Measurements from ENCODE around the gene UBE2U. TPM values are rescaled to one million over a fixed set of nuclear protein-coding genes. Genes with fewer than 3 reads are reported as not detected.

Gene UBE2U, protein sequence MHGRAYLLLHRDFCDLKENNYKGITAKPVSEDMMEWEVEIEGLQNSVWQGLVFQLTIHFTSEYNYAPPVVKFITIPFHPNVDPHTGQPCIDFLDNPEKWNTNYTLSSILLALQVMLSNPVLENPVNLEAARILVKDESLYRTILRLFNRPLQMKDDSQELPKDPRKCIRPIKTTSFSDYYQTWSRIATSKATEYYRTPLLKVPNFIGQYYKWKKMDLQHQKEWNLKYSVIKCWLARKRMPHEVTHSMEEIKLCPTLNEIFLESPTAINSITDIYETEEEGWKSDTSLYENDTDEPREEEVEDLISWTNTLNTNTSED
- not detected for total RNA-seq

GRCh38 chr1:64203420-64203819, at the start of gene UBE2U:
Gene UBE2U, plus strand, starts transcription at chr1:64203623. Its CDS starts 428 bp downstream, at chr1:64204051.
- Mint-ChIP-seq H3K4me1 (ENCODE audit: low read depth) (no peaks in the 10 kb centered on the region), H3K4me3 (no peak within 1 kb of the TSS), H3K27me3 (ENCODE audit: low read depth) (peaks cover 14% of the 10 kb centered on the region), H3K36me3 (ENCODE audit: insufficient read depth) (no peaks in the 10 kb centered on the region), H3K9me3 (no peaks in the 10 kb centered on the region)
- ATAC-seq (no peak), DNase-seq (no peak)

DNA sequence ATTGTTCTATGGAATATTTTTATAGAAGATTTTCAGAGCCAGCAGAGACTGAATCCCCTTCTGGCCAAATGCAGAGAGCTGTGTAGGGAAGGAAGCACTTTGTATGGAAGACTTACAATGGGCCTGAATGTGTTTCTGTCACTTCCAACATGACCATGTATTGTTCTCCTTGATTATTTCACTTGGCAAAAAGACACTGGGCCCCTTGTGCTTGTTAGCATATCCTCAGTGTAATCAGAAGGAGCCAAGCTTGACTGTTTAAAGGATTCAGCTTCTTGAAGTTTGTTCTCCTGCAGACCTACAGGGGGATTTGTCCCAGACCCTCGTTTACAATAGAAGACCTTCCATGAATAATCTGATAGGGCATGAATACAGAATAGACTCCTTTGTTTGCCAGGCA, 48.1 kb upstream of the UBE2U start:
- Mint-ChIP-seq H3K4me1 (ENCODE audit: low read depth) (no peaks in the 10 kb centered on the region), H3K27me3 (ENCODE audit: low read depth) (peaks cover 8% of the 10 kb centered on the region), H3K36me3 (ENCODE audit: insufficient read depth) (no peaks in the 10 kb centered on the region), H3K4me3 (no peak overlapping the region), H3K9me3 (no peaks in the 10 kb centered on the region)
- no peak for ATAC-seq
- DNase-seq = no peak

- ATAC-seq (no peak), DNase-seq (no peak)
- Mint-ChIP-seq H3K27me3 (ENCODE audit: low read depth) (peaks cover 4% of the 10 kb centered on the region), H3K36me3 (ENCODE audit: insufficient read depth) (no peaks in the 10 kb centered on the region), H3K4me1 (ENCODE audit: low read depth) (no peaks in the 10 kb centered on the region), H3K4me3 (no peak overlapping the region), H3K9me3 (no peaks in the 10 kb centered on the region)
These were observed 42.0 kb upstream of the UBE2U start for GRCh38 chr1:64161357-64161941.

DNA sequence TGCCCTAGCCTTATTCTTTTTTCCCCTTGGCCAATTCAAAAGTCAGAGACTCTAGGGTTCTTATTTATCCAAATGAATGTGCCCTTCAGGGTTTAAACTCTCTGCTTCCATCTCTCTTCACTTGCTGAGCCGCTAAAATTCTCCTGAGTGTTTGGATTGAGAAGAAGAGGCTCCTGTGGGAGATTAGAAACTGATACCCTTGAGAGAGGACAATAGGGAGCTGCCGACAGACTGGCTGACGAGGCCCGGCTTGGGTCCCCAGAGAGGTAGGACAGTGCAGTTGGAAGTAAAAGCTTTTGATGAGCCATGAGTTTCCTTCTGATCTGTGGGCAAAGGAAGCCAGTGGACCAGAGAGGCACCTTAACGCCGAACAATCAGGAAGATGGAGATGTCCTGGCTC, 41.3 kb upstream of the UBE2U start:
- H3K36me3 Mint-ChIP-seq (ENCODE audit: insufficient read depth) = no peaks in the 10 kb centered on the region
- H3K9me3 Mint-ChIP-seq = no peaks in the 10 kb centered on the region
- ATAC-seq (no peak), DNase-seq (no peak)
- H3K4me1 Mint-ChIP-seq (ENCODE audit: low read depth) = no peaks in the 10 kb centered on the region
- H3K4me3 Mint-ChIP-seq = no peak overlapping the region
- peaks cover 4% of the 10 kb centered on the region for H3K27me3 Mint-ChIP-seq (ENCODE audit: low read depth)

DNA sequence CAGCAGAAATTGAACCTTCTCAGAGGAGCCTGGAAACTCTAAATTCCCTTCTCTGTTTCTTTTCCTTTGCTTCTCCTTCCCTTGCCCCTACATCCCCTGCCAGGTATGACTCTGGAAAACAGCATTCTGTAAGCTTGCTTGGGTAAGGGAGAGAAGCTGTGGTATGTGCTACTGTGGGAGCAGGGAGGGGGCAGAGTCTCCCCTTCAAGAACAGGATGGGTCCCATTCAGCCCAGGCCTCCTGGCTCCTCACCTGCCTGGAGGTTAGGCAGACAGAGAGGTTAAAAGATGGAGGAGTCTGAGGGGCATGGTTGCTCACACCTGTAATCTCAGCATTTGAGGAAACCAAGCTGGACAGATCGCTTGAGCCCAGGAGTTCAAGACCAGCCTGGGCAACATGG, 40.6 kb upstream of the UBE2U start:
- Mint-ChIP-seq H3K4me1 (ENCODE audit: low read depth) (no peaks in the 10 kb centered on the region), H3K4me3 (no peak overlapping the region), H3K9me3 (no peaks in the 10 kb centered on the region), H3K36me3 (ENCODE audit: insufficient read depth) (no peaks in the 10 kb centered on the region), H3K27me3 (ENCODE audit: low read depth) (peaks cover 2% of the 10 kb centered on the region)
- ATAC-seq (no peak), DNase-seq (no peak)

DNA sequence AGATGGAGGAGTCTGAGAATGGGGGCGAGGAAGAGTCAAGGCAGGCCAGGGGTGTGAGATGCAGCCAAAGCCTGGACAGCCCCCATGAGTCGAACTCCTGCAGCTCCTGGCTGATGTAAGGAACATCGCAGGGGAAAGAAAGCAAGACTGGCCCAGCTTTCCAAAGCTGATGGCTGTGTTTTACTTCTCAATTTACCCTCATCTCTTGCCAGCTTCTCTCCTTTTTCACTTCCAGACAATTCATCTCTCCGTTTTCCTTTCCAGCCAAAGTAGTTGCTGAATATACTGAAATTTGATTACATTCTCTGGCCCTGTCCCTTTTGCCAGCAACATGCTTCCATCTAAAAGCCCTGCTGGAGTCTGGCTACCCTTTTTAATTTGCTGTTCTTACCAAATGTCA, 40.0 kb upstream of the UBE2U start:
- H3K4me3 Mint-ChIP-seq = no peak overlapping the region
- no peaks in the 10 kb centered on the region for H3K4me1 Mint-ChIP-seq (ENCODE audit: low read depth)
- H3K9me3 Mint-ChIP-seq = no peaks in the 10 kb centered on the region
- DNase-seq (no peak), ATAC-seq (no peak)
- H3K36me3 Mint-ChIP-seq (ENCODE audit: insufficient read depth) = no peaks in the 10 kb centered on the region
- peaks cover 2% of the 10 kb centered on the region for H3K27me3 Mint-ChIP-seq (ENCODE audit: low read depth)

GRCh38 chr1:64163970-64164369, 39.5 kb upstream of the UBE2U start:
- DNase-seq (no peak), ATAC-seq (no peak)
- Mint-ChIP-seq H3K4me1 (ENCODE audit: low read depth) (no peaks in the 10 kb centered on the region), H3K27me3 (ENCODE audit: low read depth) (peaks cover 4% of the 10 kb centered on the region), H3K36me3 (ENCODE audit: insufficient read depth) (no peaks in the 10 kb centered on the region), H3K4me3 (no peak overlapping the region), H3K9me3 (no peaks in the 10 kb centered on the region)

GRCh38 chr1:64166629-64167028, 36.8 kb upstream of the UBE2U start:
- Mint-ChIP-seq H3K36me3 (ENCODE audit: insufficient read depth) (no peaks in the 10 kb centered on the region), H3K27me3 (ENCODE audit: low read depth) (peaks cover 9% of the 10 kb centered on the region), H3K4me1 (ENCODE audit: low read depth) (peaks cover 9% of the 10 kb centered on the region), H3K9me3 (no peaks in the 10 kb centered on the region), H3K4me3 (no peak overlapping the region)
- no peak for ATAC-seq
- DNase-seq = no peak

GRCh38 chr1:64167176-64167575, 36.2 kb upstream of the UBE2U start:
- Mint-ChIP-seq H3K27me3 (ENCODE audit: low read depth) (peaks cover 9% of the 10 kb centered on the region), H3K4me1 (ENCODE audit: low read depth) (peaks cover 14% of the 10 kb centered on the region), H3K9me3 (no peaks in the 10 kb centered on the region), H3K4me3 (no peak overlapping the region), H3K36me3 (ENCODE audit: insufficient read depth) (no peaks in the 10 kb centered on the region)
- no peak for ATAC-seq
- DNase-seq = no peak

GRCh38 chr1:64171246-64171645, 32.2 kb upstream of the UBE2U start:
- Mint-ChIP-seq H3K9me3 (no peaks in the 10 kb centered on the region), H3K4me3 (no peak overlapping the region), H3K27me3 (ENCODE audit: low read depth) (peaks cover 9% of the 10 kb centered on the region), H3K36me3 (ENCODE audit: insufficient read depth) (no peaks in the 10 kb centered on the region), H3K4me1 (ENCODE audit: low read depth) (peaks cover 18% of the 10 kb centered on the region)
- DNase-seq (no peak), ATAC-seq (peak in 1 of 2 donors; percentile 19)

GRCh38 chr1:64171797-64172281, 31.6 kb upstream of the UBE2U start:
- Mint-ChIP-seq H3K4me3 (peak overlapping the region; percentile 12), H3K27me3 (ENCODE audit: low read depth) (peaks cover 9% of the 10 kb centered on the region)
- peak; percentile 84 to 86 for ATAC-seq

GRCh38 chr1:64172458-64172983, 30.9 kb upstream of the UBE2U start:
- no peak for ATAC-seq
- H3K9me3 Mint-ChIP-seq = no peaks in the 10 kb centered on the region

More at GRCh38 chr1:64171797-64172281, 31.6 kb upstream of the UBE2U start:
- Mint-ChIP-seq H3K4me1 (ENCODE audit: low read depth) (peaks cover 18% of the 10 kb centered on the region), H3K36me3 (ENCODE audit: insufficient read depth) (no peaks in the 10 kb centered on the region), H3K9me3 (no peaks in the 10 kb centered on the region)
- DNase-seq = no peak

GRCh38 chr1:64173336-64173940, 30.0 kb upstream of the UBE2U start:
- H3K4me1 Mint-ChIP-seq (ENCODE audit: low read depth) = peaks cover 18% of the 10 kb centered on the region
- no peak for ATAC-seq
- no peaks in the 10 kb centered on the region for H3K36me3 Mint-ChIP-seq (ENCODE audit: insufficient read depth)
- H3K27me3 Mint-ChIP-seq (ENCODE audit: low read depth) = peaks cover 14% of the 10 kb centered on the region
- no peak for DNase-seq
- no peaks in the 10 kb centered on the region for H3K9me3 Mint-ChIP-seq
- H3K4me3 Mint-ChIP-seq = no peak overlapping the region

More at GRCh38 chr1:64172458-64172983, 30.9 kb upstream of the UBE2U start:
- peaks cover 9% of the 10 kb centered on the region for H3K27me3 Mint-ChIP-seq (ENCODE audit: low read depth)
- H3K36me3 Mint-ChIP-seq (ENCODE audit: insufficient read depth) = no peaks in the 10 kb centered on the region
- peaks cover 18% of the 10 kb centered on the region for H3K4me1 Mint-ChIP-seq (ENCODE audit: low read depth)
- DNase-seq = no peak
- no peak overlapping the region for H3K4me3 Mint-ChIP-seq

GRCh38 chr1:64175639-64176038, 27.8 kb upstream of the UBE2U start:
- no peaks in the 10 kb centered on the region for H3K9me3 Mint-ChIP-seq

More at GRCh38 chr1:64175639-64176038, 27.8 kb upstream of the UBE2U start:
- no peaks in the 10 kb centered on the region for H3K36me3 Mint-ChIP-seq (ENCODE audit: insufficient read depth)
- H3K27me3 Mint-ChIP-seq (ENCODE audit: low read depth) = peaks cover 12% of the 10 kb centered on the region
- no peak for ATAC-seq
- no peak overlapping the region for H3K4me3 Mint-ChIP-seq
- H3K4me1 Mint-ChIP-seq (ENCODE audit: low read depth) = peaks cover 18% of the 10 kb centered on the region
- no peak for DNase-seq

Data from activated T-cell treated with anti-CD3 and anti-CD28 coated beads, Interleukin-2, amount 50 U/mL, for 4 hours (primary cell).